Activated naive CD4-positive, alpha-beta T cell treated with anti-CD3 and anti-CD28 coated beads, Interleukin-2, amount 10 ng/mL, durations not matched to agents 7 days and 5 days (primary cell): ENCODE measurements around the gene FBLN7.
"Not testable (repeated sequence)": the region's sequence is repeated elsewhere in the genome, so short reads cannot be mapped to it uniquely, and the experiment has no call there.

Experiments
- CTCF ChIA-PET: fragments of 350-600 bp; sonication (Branson Sonifier 250); formaldehyde crosslinking; loops from one replicate; lab custom pipeline; 2021; ENCODE audit warnings: antibody characterized with exemption; lab: Charles Lee
- DNase-seq: peaks from one replicate; pipeline ENCODE4 v3.0.0-alpha.2; 2020
- H3K27ac Mint-ChIP-seq: one replicate; pipeline ENCODE4 v1.8.0; 2021; ENCODE audit warnings: mild to moderate bottlenecking, moderate library complexity, mixed read lengths
- H3K27me3 Mint-ChIP-seq: one replicate; pipeline ENCODE4 v1.8.0; 2021; ENCODE audit warnings: mild to moderate bottlenecking, mixed read lengths
- H3K36me3 Mint-ChIP-seq: one replicate; pipeline ENCODE4 v1.8.0; 2021; ENCODE audit warnings: mixed read lengths
- H3K4me1 Mint-ChIP-seq: one replicate; pipeline ENCODE4 v1.8.0; 2021; ENCODE audit warnings: mixed read lengths
- H3K4me3 Mint-ChIP-seq: one replicate; pipeline ENCODE4 v1.8.0; 2021; ENCODE audit warnings: mild to moderate bottlenecking, moderate library complexity, mixed read lengths
- H3K9me3 Mint-ChIP-seq: one replicate; pipeline ENCODE4 v1.8.0; 2021; ENCODE audit warnings: mixed read lengths

Gene FBLN7

GRCh38 chr2:112189001-112189556 lies 50.9 kb downstream of the FBLN7 start:
- Mint-ChIP-seq H3K9me3 (no peaks in the 10 kb centered on the region), H3K4me1 (peaks cover 77% of the 10 kb centered on the region), H3K36me3 (peaks cover 40% of the 10 kb centered on the region), H3K4me3 (peak overlapping the region; percentile 13), H3K27me3 (no peaks in the 10 kb centered on the region), H3K27ac (peak overlapping the region; percentile 98)
- DNase-seq, result no peak
- CTCF ChIA-PET, result interaction anchor here (1.0 kb wide), 1 partner anchor 66 kb away, joined by 3 read pairs; the partner anchor contains the start of gene ZC3H8

GRCh38 chr2:112194028-112194427 lies 55.8 kb downstream of the FBLN7 start:
- no peak for DNase-seq
- Mint-ChIP-seq H3K27me3 (no peaks in the 10 kb centered on the region), H3K9me3 (no peaks in the 10 kb centered on the region), H3K36me3 (peaks cover 28% of the 10 kb centered on the region), H3K4me3 (no peak overlapping the region), H3K4me1 (peaks cover 55% of the 10 kb centered on the region), H3K27ac (peak overlapping the region; percentile 70)
- CTCF ChIA-PET, result interaction anchor here (0.7 to 1.9 kb wide), 4 partner anchors 11 to 57 kb away, joined by 3 to 4 read pairs (median 4); no protein-coding TSS in a partner anchor

- no peaks in the 10 kb centered on the region for H3K27me3 Mint-ChIP-seq
- peaks cover 2% of the 10 kb centered on the region for H3K9me3 Mint-ChIP-seq
- H3K4me3 Mint-ChIP-seq, result no peak overlapping the region
- H3K27ac Mint-ChIP-seq, result peak overlapping the region; percentile 70
- DNase-seq, result no peak
- H3K36me3 Mint-ChIP-seq, result peaks cover 30% of the 10 kb centered on the region
- CTCF ChIA-PET, result interaction anchor here (0.7 to 1.0 kb wide), 3 partner anchors 11 to 57 kb away, joined by 3 to 4 read pairs (median 3); no protein-coding TSS in a partner anchor
- peaks cover 50% of the 10 kb centered on the region for H3K4me1 Mint-ChIP-seq
Observed at GRCh38 chr2:112194482-112194881, 56.3 kb downstream of the FBLN7 start.

- H3K4me3 Mint-ChIP-seq, result no peak overlapping the region
- H3K4me1 Mint-ChIP-seq, result peaks cover 45% of the 10 kb centered on the region
- CTCF ChIA-PET, result no interaction called here
- no peaks in the 10 kb centered on the region for H3K27me3 Mint-ChIP-seq
- peaks cover 32% of the 10 kb centered on the region for H3K36me3 Mint-ChIP-seq
- H3K9me3 Mint-ChIP-seq, result peaks cover 3% of the 10 kb centered on the region
- no peak for DNase-seq
- H3K27ac Mint-ChIP-seq, result no peak overlapping the region
Observed at GRCh38 chr2:112195167-112195766, 57.1 kb downstream of the FBLN7 start.

- peaks cover 3% of the 10 kb centered on the region for H3K9me3 Mint-ChIP-seq
Observed at GRCh38 chr2:112195950-112196349, 57.8 kb downstream of the FBLN7 start.

GRCh38 chr2:112197868-112198267 lies 59.7 kb downstream of the FBLN7 start:
- CTCF ChIA-PET, result no interaction called here
- no peak overlapping the region for H3K4me3 Mint-ChIP-seq
- no peak for DNase-seq
- peaks cover 5% of the 10 kb centered on the region for H3K9me3 Mint-ChIP-seq
- H3K27me3 Mint-ChIP-seq, result no peaks in the 10 kb centered on the region
- no peak overlapping the region for H3K27ac Mint-ChIP-seq
- H3K36me3 Mint-ChIP-seq, result peaks cover 29% of the 10 kb centered on the region
- H3K4me1 Mint-ChIP-seq, result peaks cover 28% of the 10 kb centered on the region

More at GRCh38 chr2:112195950-112196349, 57.8 kb downstream of the FBLN7 start:
- Mint-ChIP-seq H3K27ac (no peak overlapping the region), H3K27me3 (no peaks in the 10 kb centered on the region), H3K4me1 (peaks cover 41% of the 10 kb centered on the region), H3K4me3 (no peak overlapping the region), H3K36me3 (peaks cover 31% of the 10 kb centered on the region)
- no peak for DNase-seq
- CTCF ChIA-PET, result no interaction called here

- Mint-ChIP-seq H3K4me1 (peaks cover 24% of the 10 kb centered on the region), H3K9me3 (peaks cover 13% of the 10 kb centered on the region), H3K27me3 (no peaks in the 10 kb centered on the region), H3K4me3 (no peak overlapping the region), H3K27ac (no peak overlapping the region), H3K36me3 (peaks cover 36% of the 10 kb centered on the region)
- CTCF ChIA-PET, result no interaction called here
- DNase-seq, result no peak
Observed at GRCh38 chr2:112198780-112199179, 60.6 kb downstream of the FBLN7 start.

GRCh38 chr2:112199188-112199587 lies 61.0 kb downstream of the FBLN7 start:
- Mint-ChIP-seq H3K27ac (no peak overlapping the region), H3K4me1 (peaks cover 20% of the 10 kb centered on the region), H3K9me3 (peaks cover 16% of the 10 kb centered on the region), H3K36me3 (peaks cover 37% of the 10 kb centered on the region), H3K4me3 (no peak overlapping the region), H3K27me3 (no peaks in the 10 kb centered on the region)
- CTCF ChIA-PET, result no interaction called here
- DNase-seq, result no peak

- peaks cover 2% of the 10 kb centered on the region for H3K4me1 Mint-ChIP-seq
- no peaks in the 10 kb centered on the region for H3K27me3 Mint-ChIP-seq
- CTCF ChIA-PET, result no interaction called here
- H3K27ac Mint-ChIP-seq, result no peak overlapping the region
- peaks cover 35% of the 10 kb centered on the region for H3K36me3 Mint-ChIP-seq
- H3K4me3 Mint-ChIP-seq, result no peak overlapping the region
- DNase-seq, result no peak
- peaks cover 25% of the 10 kb centered on the region for H3K9me3 Mint-ChIP-seq
Observed at GRCh38 chr2:112201696-112202430, 63.7 kb downstream of the FBLN7 start.

GRCh38 chr2:112204411-112204810 lies 66.2 kb downstream of the FBLN7 start:
- H3K36me3 Mint-ChIP-seq, result peaks cover 37% of the 10 kb centered on the region
- H3K27me3 Mint-ChIP-seq, result no peaks in the 10 kb centered on the region
- H3K9me3 Mint-ChIP-seq, result peaks cover 26% of the 10 kb centered on the region
- DNase-seq, result no peak
- H3K4me1 Mint-ChIP-seq, result peaks cover 2% of the 10 kb centered on the region
- H3K27ac Mint-ChIP-seq, result no peak overlapping the region
- CTCF ChIA-PET, result no interaction called here
- H3K4me3 Mint-ChIP-seq, result no peak overlapping the region

GRCh38 chr2:112207905-112208304 lies 69.7 kb downstream of the FBLN7 start:
- H3K9me3 Mint-ChIP-seq, result peaks cover 23% of the 10 kb centered on the region
- H3K4me1 Mint-ChIP-seq, H3K4me3 Mint-ChIP-seq, H3K27ac Mint-ChIP-seq, H3K27me3 Mint-ChIP-seq, DNase-seq, CTCF ChIA-PET: not testable (repeated sequence)
- H3K36me3 Mint-ChIP-seq, result peaks cover 32% of the 10 kb centered on the region

GRCh38 chr2:112216167-112216566 lies 78.0 kb downstream of the FBLN7 start:
- CTCF ChIA-PET, result interaction anchor here (1.2 kb wide), 1 partner anchor 34 kb away, joined by 3 read pairs; no protein-coding TSS in a partner anchor

GRCh38 chr2:112217854-112218253 lies 79.7 kb downstream of the FBLN7 start:
- peaks cover 14% of the 10 kb centered on the region for H3K9me3 Mint-ChIP-seq
- no peak overlapping the region for H3K27ac Mint-ChIP-seq
- no peaks in the 10 kb centered on the region for H3K27me3 Mint-ChIP-seq
- CTCF ChIA-PET, result no interaction called here
- peaks cover 42% of the 10 kb centered on the region for H3K36me3 Mint-ChIP-seq
- no peaks in the 10 kb centered on the region for H3K4me1 Mint-ChIP-seq
- H3K4me3 Mint-ChIP-seq, result no peak overlapping the region
- no peak for DNase-seq

More at GRCh38 chr2:112216167-112216566, 78.0 kb downstream of the FBLN7 start:
- H3K27ac Mint-ChIP-seq, result no peak overlapping the region
- H3K27me3 Mint-ChIP-seq, result no peaks in the 10 kb centered on the region
- no peaks in the 10 kb centered on the region for H3K4me1 Mint-ChIP-seq
- H3K36me3 Mint-ChIP-seq, result peaks cover 33% of the 10 kb centered on the region
- peaks cover 8% of the 10 kb centered on the region for H3K9me3 Mint-ChIP-seq
- no peak overlapping the region for H3K4me3 Mint-ChIP-seq
- DNase-seq, result no peak

GRCh38 chr2:112220186-112220585 lies 82.0 kb downstream of the FBLN7 start:
- peaks cover 39% of the 10 kb centered on the region for H3K36me3 Mint-ChIP-seq
- DNase-seq, result no peak
- H3K27ac Mint-ChIP-seq, result no peak overlapping the region
- CTCF ChIA-PET, result interaction anchor here (1.0 kb wide), 1 partner anchor 99 kb away, joined by 3 read pairs; no protein-coding TSS in a partner anchor
- H3K9me3 Mint-ChIP-seq, result peaks cover 13% of the 10 kb centered on the region
- H3K27me3 Mint-ChIP-seq, result no peaks in the 10 kb centered on the region
- H3K4me3 Mint-ChIP-seq, result no peak overlapping the region
- no peaks in the 10 kb centered on the region for H3K4me1 Mint-ChIP-seq
